Measurements from ENCODE around the gene NOTCH2.

Gene NOTCH2

GRCh38 chr1:119868176-119868575 is 201.3 kb downstream of the NOTCH2 start:
- no peaks in the 10 kb centered on the region for H3K9me3 ChIP-seq (ENCODE audit: severe bottlenecking)
- DNase-seq (ENCODE audit: low spot score) (no peak), ATAC-seq (ENCODE audit: low read depth) (no peak)
- no peaks in the 10 kb centered on the region for H3K4me1 ChIP-seq (ENCODE audit: insufficient read depth, poor library complexity, severe bottlenecking)
- H3K4me3 ChIP-seq (ENCODE audit: severe bottlenecking) = no peak overlapping the region
- H3K27me3 ChIP-seq (ENCODE audit: insufficient read depth, poor library complexity, severe bottlenecking) = no peaks in the 10 kb centered on the region
- no peaks in the 10 kb centered on the region for H3K36me3 ChIP-seq (ENCODE audit: low read depth)
- TF ChIP-seq CTCF (IDR thresholded peaks at IDR 0.05; ENCODE audit: poor library complexity, severe bottlenecking) = no peak
- no peak overlapping the region for H3K27ac ChIP-seq (ENCODE audit: poor library complexity, severe bottlenecking)

- H3K9me3 ChIP-seq (ENCODE audit: severe bottlenecking) = no peaks in the 10 kb centered on the region
- H3K27me3 ChIP-seq (ENCODE audit: insufficient read depth, poor library complexity, severe bottlenecking) = no peaks in the 10 kb centered on the region
- no peaks in the 10 kb centered on the region for H3K4me1 ChIP-seq (ENCODE audit: insufficient read depth, poor library complexity, severe bottlenecking)
- DNase-seq (ENCODE audit: low spot score) = no peak
- no peak overlapping the region for H3K27ac ChIP-seq (ENCODE audit: poor library complexity, severe bottlenecking)
- TF ChIP-seq CTCF (IDR thresholded peaks at IDR 0.05; ENCODE audit: poor library complexity, severe bottlenecking) = no peak
- H3K36me3 ChIP-seq (ENCODE audit: low read depth) = no peaks in the 10 kb centered on the region
- no peak overlapping the region for H3K4me3 ChIP-seq (ENCODE audit: severe bottlenecking)
- ATAC-seq (ENCODE audit: low read depth) = no peak
Measured at GRCh38 chr1:119866451-119866850, 203.0 kb downstream of the NOTCH2 start.

GRCh38 chr1:119865627-119866026 is 203.8 kb downstream of the NOTCH2 start:
- Histone ChIP-seq H3K9me3 (ENCODE audit: severe bottlenecking) (no peaks in the 10 kb centered on the region), H3K4me1 (ENCODE audit: insufficient read depth, poor library complexity, severe bottlenecking) (no peaks in the 10 kb centered on the region), H3K4me3 (ENCODE audit: severe bottlenecking) (no peak overlapping the region), H3K27ac (ENCODE audit: poor library complexity, severe bottlenecking) (no peak overlapping the region), H3K27me3 (ENCODE audit: insufficient read depth, poor library complexity, severe bottlenecking) (no peaks in the 10 kb centered on the region), H3K36me3 (ENCODE audit: low read depth) (no peaks in the 10 kb centered on the region)
- no peak for DNase-seq (ENCODE audit: low spot score)
- no peak for ATAC-seq (ENCODE audit: low read depth)
- no peak for TF ChIP-seq CTCF (IDR thresholded peaks at IDR 0.05; ENCODE audit: poor library complexity, severe bottlenecking)

GRCh38 chr1:119862276-119862675 is 207.2 kb downstream of the NOTCH2 start:
- ATAC-seq (ENCODE audit: low read depth) (no peak), DNase-seq (ENCODE audit: low spot score) (no peak)
- no peaks in the 10 kb centered on the region for H3K36me3 ChIP-seq (ENCODE audit: low read depth)
- TF ChIP-seq CTCF (IDR thresholded peaks at IDR 0.05; ENCODE audit: poor library complexity, severe bottlenecking) = no peak
- no peaks in the 10 kb centered on the region for H3K27me3 ChIP-seq (ENCODE audit: insufficient read depth, poor library complexity, severe bottlenecking)
- H3K9me3 ChIP-seq (ENCODE audit: severe bottlenecking) = no peaks in the 10 kb centered on the region
- H3K4me1 ChIP-seq (ENCODE audit: insufficient read depth, poor library complexity, severe bottlenecking) = peaks cover 8% of the 10 kb centered on the region
- H3K27ac ChIP-seq (ENCODE audit: poor library complexity, severe bottlenecking) = no peak overlapping the region
- no peak overlapping the region for H3K4me3 ChIP-seq (ENCODE audit: severe bottlenecking)
